DOHH2 (cell line): ENCODE data around the gene CNTNAP2.

Source experiments
- EZH2phosphoT487 ChIP-seq: fragments of 200-600 bp; sonication (generic); IDR thresholded peaks from 2 replicates; pipeline ENCODE4 v1.6.1; 2017; ENCODE audit warnings: borderline replicate concordance, mild to moderate bottlenecking, antibody characterized with exemption, low read length, moderate library complexity, mixed read lengths
- TF ChIP-seq, protein P1 (sequence below): fragments of 200-600 bp; sonication (generic); IDR thresholded peaks from one replicate; pipeline ENCODE4 v1.5.1; 2014; ENCODE audit warnings: antibody characterized with exemption, mild to moderate bottlenecking, low read depth, low read length; ENCODE audit not compliant: poor library complexity, severe bottlenecking

DNA sequence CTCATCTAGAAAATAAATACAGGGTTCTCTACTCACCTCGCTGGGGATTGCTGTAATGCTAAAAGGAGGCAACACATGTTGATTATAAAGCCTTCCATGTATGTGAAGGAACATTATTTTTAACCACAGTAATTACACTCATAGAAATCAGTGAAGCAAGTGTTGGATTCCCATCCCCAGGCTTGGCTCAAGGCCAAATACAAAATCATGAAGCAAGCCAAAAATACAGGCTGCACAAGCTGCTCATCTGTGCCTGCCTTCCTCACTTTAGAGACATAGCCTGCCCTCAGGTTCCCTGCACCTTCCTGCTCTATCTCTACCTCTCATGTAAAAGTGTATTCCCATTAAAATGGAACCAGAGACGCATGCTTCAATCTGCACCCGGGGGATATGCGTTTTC lies 1396.8 kb downstream of the CNTNAP2 start:
- no peak for TF ChIP-seq EZH2phosphoT487
- TF ChIP-seq, protein P1, sequence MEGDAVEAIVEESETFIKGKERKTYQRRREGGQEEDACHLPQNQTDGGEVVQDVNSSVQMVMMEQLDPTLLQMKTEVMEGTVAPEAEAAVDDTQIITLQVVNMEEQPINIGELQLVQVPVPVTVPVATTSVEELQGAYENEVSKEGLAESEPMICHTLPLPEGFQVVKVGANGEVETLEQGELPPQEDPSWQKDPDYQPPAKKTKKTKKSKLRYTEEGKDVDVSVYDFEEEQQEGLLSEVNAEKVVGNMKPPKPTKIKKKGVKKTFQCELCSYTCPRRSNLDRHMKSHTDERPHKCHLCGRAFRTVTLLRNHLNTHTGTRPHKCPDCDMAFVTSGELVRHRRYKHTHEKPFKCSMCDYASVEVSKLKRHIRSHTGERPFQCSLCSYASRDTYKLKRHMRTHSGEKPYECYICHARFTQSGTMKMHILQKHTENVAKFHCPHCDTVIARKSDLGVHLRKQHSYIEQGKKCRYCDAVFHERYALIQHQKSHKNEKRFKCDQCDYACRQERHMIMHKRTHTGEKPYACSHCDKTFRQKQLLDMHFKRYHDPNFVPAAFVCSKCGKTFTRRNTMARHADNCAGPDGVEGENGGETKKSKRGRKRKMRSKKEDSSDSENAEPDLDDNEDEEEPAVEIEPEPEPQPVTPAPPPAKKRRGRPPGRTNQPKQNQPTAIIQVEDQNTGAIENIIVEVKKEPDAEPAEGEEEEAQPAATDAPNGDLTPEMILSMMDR, result no peak
